Measurements from ENCODE around the gene SIGLEC7.

Gene SIGLEC7

GRCh38 chr19:51142119-51142518 lies at the start of gene SIGLEC7:
TSS of gene SIGLEC7 (plus strand) at chr19:51142301. CDS start at chr19:51142370, 69 bp downstream.
- Histone ChIP-seq H3K4me3 (ENCODE audit: low read depth, low read length) (no peak within 1 kb of the TSS), H3K9me3 (ENCODE audit: control insufficient read depth, insufficient read depth, low read length) (no peaks in the 10 kb centered on the region), H3K9ac (ENCODE audit: low read depth, low read length) (no peak within 1 kb of the TSS)

GRCh38 chr19:51093101-51093500 lies 49.0 kb upstream of the SIGLEC7 start:
- no peak overlapping the region for H3K9ac ChIP-seq (ENCODE audit: low read depth, low read length)
- no peaks in the 10 kb centered on the region for H3K27me3 ChIP-seq (ENCODE audit: control insufficient read depth, insufficient read depth, low read length)
- H3K36me3 ChIP-seq (ENCODE audit: control insufficient read depth, insufficient read depth, low read length), result no peaks in the 10 kb centered on the region

More at GRCh38 chr19:51142119-51142518, at the start of gene SIGLEC7:
- Histone ChIP-seq H3K36me3 (ENCODE audit: control insufficient read depth, insufficient read depth, low read length) (no peaks in the 10 kb centered on the region), H3K4me1 (ENCODE audit: control insufficient read depth, insufficient read depth, low read length) (peaks cover 9% of the 10 kb centered on the region), H3K27me3 (ENCODE audit: control insufficient read depth, insufficient read depth, low read length) (no peaks in the 10 kb centered on the region)

GRCh38 chr19:51093510-51094345 lies 48.4 kb upstream of the SIGLEC7 start:
- Histone ChIP-seq H3K9ac (ENCODE audit: low read depth, low read length) (no peak overlapping the region), H3K4me3 (ENCODE audit: low read depth, low read length) (no peak overlapping the region), H3K27me3 (ENCODE audit: control insufficient read depth, insufficient read depth, low read length) (no peaks in the 10 kb centered on the region), H3K9me3 (ENCODE audit: control insufficient read depth, insufficient read depth, low read length) (no peaks in the 10 kb centered on the region), H3K36me3 (ENCODE audit: control insufficient read depth, insufficient read depth, low read length) (no peaks in the 10 kb centered on the region), H3K4me1 (ENCODE audit: control insufficient read depth, insufficient read depth, low read length) (peaks cover 6% of the 10 kb centered on the region)

More at GRCh38 chr19:51093101-51093500, 49.0 kb upstream of the SIGLEC7 start:
- Histone ChIP-seq H3K4me3 (ENCODE audit: low read depth, low read length) (no peak overlapping the region), H3K4me1 (ENCODE audit: control insufficient read depth, insufficient read depth, low read length) (peaks cover 6% of the 10 kb centered on the region), H3K9me3 (ENCODE audit: control insufficient read depth, insufficient read depth, low read length) (no peaks in the 10 kb centered on the region)

GRCh38 chr19:51094696-51095279 lies 47.3 kb upstream of the SIGLEC7 start:
- peaks cover 12% of the 10 kb centered on the region for H3K4me1 ChIP-seq (ENCODE audit: control insufficient read depth, insufficient read depth, low read length)
- H3K27me3 ChIP-seq (ENCODE audit: control insufficient read depth, insufficient read depth, low read length), result no peaks in the 10 kb centered on the region
- H3K36me3 ChIP-seq (ENCODE audit: control insufficient read depth, insufficient read depth, low read length), result no peaks in the 10 kb centered on the region
- no peak overlapping the region for H3K9ac ChIP-seq (ENCODE audit: low read depth, low read length)
- no peaks in the 10 kb centered on the region for H3K9me3 ChIP-seq (ENCODE audit: control insufficient read depth, insufficient read depth, low read length)
- no peak overlapping the region for H3K4me3 ChIP-seq (ENCODE audit: low read depth, low read length)

GRCh38 chr19:51096473-51097165 lies 45.5 kb upstream of the SIGLEC7 start:
- H3K9ac ChIP-seq (ENCODE audit: low read depth, low read length), result no peak overlapping the region
- peaks cover 12% of the 10 kb centered on the region for H3K4me1 ChIP-seq (ENCODE audit: control insufficient read depth, insufficient read depth, low read length)
- H3K4me3 ChIP-seq (ENCODE audit: low read depth, low read length), result no peak overlapping the region
- H3K36me3 ChIP-seq (ENCODE audit: control insufficient read depth, insufficient read depth, low read length), result no peaks in the 10 kb centered on the region
- H3K27me3 ChIP-seq (ENCODE audit: control insufficient read depth, insufficient read depth, low read length), result no peaks in the 10 kb centered on the region
- H3K9me3 ChIP-seq (ENCODE audit: control insufficient read depth, insufficient read depth, low read length), result no peaks in the 10 kb centered on the region

GRCh38 chr19:51097166-51097738 lies 44.8 kb upstream of the SIGLEC7 start:
- H3K27me3 ChIP-seq (ENCODE audit: control insufficient read depth, insufficient read depth, low read length), result no peaks in the 10 kb centered on the region
- no peak overlapping the region for H3K4me3 ChIP-seq (ENCODE audit: low read depth, low read length)
- peaks cover 12% of the 10 kb centered on the region for H3K4me1 ChIP-seq (ENCODE audit: control insufficient read depth, insufficient read depth, low read length)
- peaks cover under 1% of the 10 kb centered on the region for H3K36me3 ChIP-seq (ENCODE audit: control insufficient read depth, insufficient read depth, low read length)
- H3K9me3 ChIP-seq (ENCODE audit: control insufficient read depth, insufficient read depth, low read length), result no peaks in the 10 kb centered on the region
- H3K9ac ChIP-seq (ENCODE audit: low read depth, low read length), result no peak overlapping the region

GRCh38 chr19:51097796-51098195 lies 44.3 kb upstream of the SIGLEC7 start:
- H3K27me3 ChIP-seq (ENCODE audit: control insufficient read depth, insufficient read depth, low read length), result no peaks in the 10 kb centered on the region
- no peaks in the 10 kb centered on the region for H3K9me3 ChIP-seq (ENCODE audit: control insufficient read depth, insufficient read depth, low read length)
- peaks cover 3% of the 10 kb centered on the region for H3K36me3 ChIP-seq (ENCODE audit: control insufficient read depth, insufficient read depth, low read length)
- no peak overlapping the region for H3K9ac ChIP-seq (ENCODE audit: low read depth, low read length)
- peak overlapping the region; percentile 22 for H3K4me3 ChIP-seq (ENCODE audit: low read depth, low read length)
- peaks cover 12% of the 10 kb centered on the region for H3K4me1 ChIP-seq (ENCODE audit: control insufficient read depth, insufficient read depth, low read length)

GRCh38 chr19:51098365-51099046 lies 43.6 kb upstream of the SIGLEC7 start:
- peaks cover 12% of the 10 kb centered on the region for H3K4me1 ChIP-seq (ENCODE audit: control insufficient read depth, insufficient read depth, low read length)
- peaks cover 3% of the 10 kb centered on the region for H3K36me3 ChIP-seq (ENCODE audit: control insufficient read depth, insufficient read depth, low read length)
- H3K9me3 ChIP-seq (ENCODE audit: control insufficient read depth, insufficient read depth, low read length), result no peaks in the 10 kb centered on the region
- peak overlapping the region; percentile 50 for H3K4me3 ChIP-seq (ENCODE audit: low read depth, low read length)
- H3K9ac ChIP-seq (ENCODE audit: low read depth, low read length), result no peak overlapping the region
- H3K27me3 ChIP-seq (ENCODE audit: control insufficient read depth, insufficient read depth, low read length), result no peaks in the 10 kb centered on the region

GRCh38 chr19:51099047-51099382 lies 43.1 kb upstream of the SIGLEC7 start:
- Histone ChIP-seq H3K36me3 (ENCODE audit: control insufficient read depth, insufficient read depth, low read length) (peaks cover 3% of the 10 kb centered on the region), H3K4me3 (ENCODE audit: low read depth, low read length) (peak overlapping the region; percentile 50), H3K9me3 (ENCODE audit: control insufficient read depth, insufficient read depth, low read length) (no peaks in the 10 kb centered on the region), H3K4me1 (ENCODE audit: control insufficient read depth, insufficient read depth, low read length) (peaks cover 12% of the 10 kb centered on the region), H3K27me3 (ENCODE audit: control insufficient read depth, insufficient read depth, low read length) (no peaks in the 10 kb centered on the region), H3K9ac (ENCODE audit: low read depth, low read length) (peak overlapping the region; percentile 28)

- H3K27me3 ChIP-seq (ENCODE audit: control insufficient read depth, insufficient read depth, low read length), result no peaks in the 10 kb centered on the region
- peaks cover 9% of the 10 kb centered on the region for H3K4me1 ChIP-seq (ENCODE audit: control insufficient read depth, insufficient read depth, low read length)
- no peak overlapping the region for H3K9ac ChIP-seq (ENCODE audit: low read depth, low read length)
- no peak overlapping the region for H3K4me3 ChIP-seq (ENCODE audit: low read depth, low read length)
- no peaks in the 10 kb centered on the region for H3K9me3 ChIP-seq (ENCODE audit: control insufficient read depth, insufficient read depth, low read length)
- peaks cover 3% of the 10 kb centered on the region for H3K36me3 ChIP-seq (ENCODE audit: control insufficient read depth, insufficient read depth, low read length)
Observed at GRCh38 chr19:51100601-51101000, 41.5 kb upstream of the SIGLEC7 start.

GRCh38 chr19:51101171-51101865 lies 40.8 kb upstream of the SIGLEC7 start:
- Histone ChIP-seq H3K36me3 (ENCODE audit: control insufficient read depth, insufficient read depth, low read length) (peaks cover 3% of the 10 kb centered on the region), H3K9me3 (ENCODE audit: control insufficient read depth, insufficient read depth, low read length) (no peaks in the 10 kb centered on the region), H3K27me3 (ENCODE audit: control insufficient read depth, insufficient read depth, low read length) (no peaks in the 10 kb centered on the region)

More at GRCh38 chr19:51101171-51101865, 40.8 kb upstream of the SIGLEC7 start:
- Histone ChIP-seq H3K9ac (ENCODE audit: low read depth, low read length) (no peak overlapping the region), H3K4me1 (ENCODE audit: control insufficient read depth, insufficient read depth, low read length) (peaks cover 9% of the 10 kb centered on the region), H3K4me3 (ENCODE audit: low read depth, low read length) (no peak overlapping the region)

All from iPS-15b (cell line).